Measurements from ENCODE around the gene PLIN1.
A peak's percentile ranks its signal among the peaks of the same experiment; 100 is the strongest.
"Not testable (repeated sequence)": the region's sequence is repeated elsewhere in the genome, so short reads cannot be mapped to it uniquely, and the experiment has no call there.

PLIN1 gene, protein sequence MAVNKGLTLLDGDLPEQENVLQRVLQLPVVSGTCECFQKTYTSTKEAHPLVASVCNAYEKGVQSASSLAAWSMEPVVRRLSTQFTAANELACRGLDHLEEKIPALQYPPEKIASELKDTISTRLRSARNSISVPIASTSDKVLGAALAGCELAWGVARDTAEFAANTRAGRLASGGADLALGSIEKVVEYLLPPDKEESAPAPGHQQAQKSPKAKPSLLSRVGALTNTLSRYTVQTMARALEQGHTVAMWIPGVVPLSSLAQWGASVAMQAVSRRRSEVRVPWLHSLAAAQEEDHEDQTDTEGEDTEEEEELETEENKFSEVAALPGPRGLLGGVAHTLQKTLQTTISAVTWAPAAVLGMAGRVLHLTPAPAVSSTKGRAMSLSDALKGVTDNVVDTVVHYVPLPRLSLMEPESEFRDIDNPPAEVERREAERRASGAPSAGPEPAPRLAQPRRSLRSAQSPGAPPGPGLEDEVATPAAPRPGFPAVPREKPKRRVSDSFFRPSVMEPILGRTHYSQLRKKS

DNA sequence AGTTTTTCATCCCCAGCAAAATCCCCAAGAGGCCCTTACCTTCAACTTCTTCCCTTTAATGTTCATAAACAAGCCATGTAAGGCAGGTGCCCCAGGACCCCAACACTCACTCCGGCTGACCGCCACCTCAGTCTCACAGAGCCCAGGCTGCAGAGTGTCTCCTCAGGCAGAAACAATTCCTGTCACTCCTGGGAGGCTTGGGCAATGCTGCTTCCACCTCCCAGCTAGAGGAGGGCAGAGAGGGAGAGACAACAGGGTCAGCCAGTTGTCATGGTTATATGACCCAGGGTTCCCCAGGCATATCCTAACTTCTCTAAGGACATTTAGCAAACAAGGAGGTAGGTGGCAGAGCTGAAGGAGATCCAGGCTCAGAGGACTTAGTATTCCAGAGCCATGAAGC lies at the start of gene PLIN1:
Gene PLIN1, minus strand, starts transcription at position 156 of the 400 bp plus-strand sequence. CDS start 1,878 bp downstream, outside the sequence.
- no peak for DNase-seq

DNA sequence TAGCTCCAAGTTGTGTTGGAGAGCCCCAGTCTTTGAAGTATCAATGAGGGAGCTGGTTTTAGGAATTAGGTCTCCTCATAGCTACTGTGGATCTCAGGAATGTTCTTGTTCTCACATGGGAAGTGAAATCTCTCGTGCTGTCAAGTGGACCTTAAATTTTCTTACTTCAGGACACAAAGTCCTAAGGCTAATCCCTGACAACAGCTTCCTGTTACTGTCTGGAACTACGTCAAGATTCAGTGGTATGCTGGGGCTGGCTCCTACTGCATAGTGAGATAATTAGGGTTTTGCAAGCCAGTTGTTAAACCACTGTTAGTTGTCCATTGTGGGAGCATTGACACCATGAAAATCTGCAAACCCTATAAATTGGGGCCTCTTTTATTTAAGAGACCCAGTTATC lies 49.1 kb upstream of the PLIN1 start:
- DNase-seq: peak; percentile 1

DNA sequence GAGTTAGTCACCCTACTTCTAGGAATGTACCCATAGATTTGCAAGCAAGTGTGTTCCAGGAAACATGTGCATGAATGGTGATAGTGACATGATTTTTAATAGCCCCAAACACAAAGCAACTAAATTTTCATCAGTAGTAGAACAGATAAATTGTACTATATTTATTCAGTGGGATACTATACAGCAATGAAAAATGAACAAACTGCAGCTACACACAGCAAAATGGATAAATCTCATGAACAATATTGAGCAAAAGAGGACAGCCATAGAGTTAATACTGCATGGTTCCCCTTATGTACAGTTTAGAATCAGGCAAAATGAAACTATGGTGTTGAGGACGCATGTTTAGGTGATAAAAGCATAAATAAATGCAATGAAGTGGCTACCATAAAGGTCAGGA lies 45.9 kb upstream of the PLIN1 start:
- no peak for DNase-seq

DNA sequence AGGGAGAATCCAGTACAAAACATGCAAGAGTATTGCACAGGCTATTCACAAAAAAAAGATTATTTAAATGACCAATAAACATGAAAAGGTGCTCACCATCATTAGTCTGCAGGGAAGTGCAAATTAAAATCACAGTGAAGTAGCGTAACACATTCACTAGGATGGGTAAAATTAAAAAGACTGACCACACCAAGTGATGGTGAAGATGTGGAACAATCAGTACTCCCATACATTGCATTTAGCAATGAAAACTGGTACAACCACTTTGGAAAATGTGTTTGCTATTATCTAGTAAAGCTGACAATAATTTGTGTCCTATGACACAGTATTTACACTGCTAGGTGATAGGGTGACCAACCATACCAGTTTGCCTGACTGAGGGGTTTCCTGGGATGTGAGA lies 45.5 kb upstream of the PLIN1 start:
- DNase-seq: no peak

DNA sequence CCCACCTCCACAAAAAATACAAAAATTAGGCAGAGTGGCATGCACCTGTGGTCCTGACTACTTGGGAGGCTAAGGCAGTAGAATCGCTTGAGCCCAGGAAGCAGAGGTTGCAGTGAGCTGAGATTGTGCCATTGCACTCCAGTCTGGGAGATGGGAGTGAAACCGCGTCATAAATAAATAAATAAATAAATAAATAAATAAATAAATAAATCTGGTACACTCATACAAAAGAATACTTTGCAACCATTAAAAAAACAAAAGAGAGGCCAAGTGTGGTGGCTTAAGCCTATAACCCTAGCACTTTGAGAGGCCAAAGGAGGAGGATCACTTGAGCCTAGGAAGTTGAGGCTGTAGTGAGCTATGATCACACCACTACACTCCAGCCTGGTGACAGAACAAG lies 43.9 kb upstream of the PLIN1 start:
- DNase-seq: no peak

DNA sequence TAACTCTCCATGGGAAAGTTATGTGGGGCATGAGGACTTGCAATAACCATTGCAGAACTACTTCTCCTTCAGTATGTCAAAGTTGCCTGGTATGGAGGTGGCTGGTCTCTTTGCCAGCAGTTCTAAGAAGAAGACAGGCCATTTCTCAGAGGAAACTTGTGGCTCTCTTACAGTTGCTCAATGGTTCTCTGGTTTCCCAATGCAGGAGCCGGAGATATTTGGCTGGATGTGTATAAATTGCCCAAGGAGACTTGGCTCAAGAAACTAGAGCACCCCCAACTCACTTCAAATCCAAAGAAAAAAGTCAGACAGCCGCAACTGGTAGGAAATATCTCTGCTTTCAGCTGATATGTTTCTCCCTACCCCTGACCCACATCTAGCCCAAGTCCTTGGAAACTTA lies 35.6 kb upstream of the PLIN1 start:
- no peak for DNase-seq

DNA sequence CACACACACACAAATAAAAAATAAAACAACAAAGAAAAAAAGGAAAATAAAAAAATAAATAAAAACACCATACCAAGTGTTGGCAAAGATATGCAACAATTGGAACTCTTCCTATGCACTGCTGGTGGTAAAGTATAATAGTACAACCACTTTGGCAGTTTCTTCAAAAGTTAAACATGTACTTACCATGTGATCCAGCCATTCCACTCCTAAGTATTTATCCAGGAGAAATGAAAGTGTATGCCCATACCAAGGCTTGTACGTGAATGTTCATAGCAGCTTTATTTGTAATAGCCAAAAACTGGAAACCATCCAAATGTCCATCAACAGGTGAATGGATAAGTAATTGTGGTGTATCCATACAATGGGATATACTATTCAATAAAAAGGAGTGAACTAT lies 28.4 kb upstream of the PLIN1 start:
- DNase-seq: no peak

DNA sequence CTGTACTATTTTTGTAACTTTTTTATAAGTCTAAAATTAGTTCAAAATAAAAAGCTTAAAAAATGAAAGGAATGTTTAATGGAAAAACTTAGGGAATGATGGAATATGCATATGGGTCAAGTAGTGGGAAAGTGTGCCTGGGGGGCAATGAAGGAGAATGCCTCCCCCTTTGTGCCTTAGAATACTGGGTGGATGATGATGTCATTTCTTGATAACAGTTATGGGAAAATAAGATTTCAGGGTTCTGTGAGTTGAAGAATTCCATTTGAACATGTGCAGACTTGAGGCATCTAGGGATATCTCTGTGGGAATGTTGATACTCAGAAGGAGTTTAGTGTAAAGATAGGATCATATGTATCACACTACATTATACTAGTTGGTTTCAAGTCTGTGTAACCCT lies 25.2 kb upstream of the PLIN1 start:
- DNase-seq: no peak

DNA sequence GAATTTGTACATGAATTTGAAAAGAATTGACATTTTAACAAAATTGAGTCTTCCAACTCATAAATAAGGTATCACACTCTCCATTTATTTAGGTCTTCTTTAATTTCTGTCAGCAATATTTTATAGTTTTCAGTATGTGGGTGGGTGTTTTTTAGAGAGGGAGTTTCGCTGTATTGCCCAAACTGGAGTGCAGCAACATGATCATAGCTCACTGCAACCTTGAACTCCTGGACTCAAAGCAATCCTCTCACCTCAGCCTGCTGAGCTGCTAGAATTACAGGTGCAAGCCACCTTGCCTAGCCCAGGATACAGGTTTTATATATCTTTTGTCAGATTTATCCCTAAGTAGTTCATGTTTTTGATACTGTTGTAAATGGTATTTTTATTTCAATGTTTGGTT lies 16.0 kb upstream of the PLIN1 start:
- DNase-seq: no peak

DNA sequence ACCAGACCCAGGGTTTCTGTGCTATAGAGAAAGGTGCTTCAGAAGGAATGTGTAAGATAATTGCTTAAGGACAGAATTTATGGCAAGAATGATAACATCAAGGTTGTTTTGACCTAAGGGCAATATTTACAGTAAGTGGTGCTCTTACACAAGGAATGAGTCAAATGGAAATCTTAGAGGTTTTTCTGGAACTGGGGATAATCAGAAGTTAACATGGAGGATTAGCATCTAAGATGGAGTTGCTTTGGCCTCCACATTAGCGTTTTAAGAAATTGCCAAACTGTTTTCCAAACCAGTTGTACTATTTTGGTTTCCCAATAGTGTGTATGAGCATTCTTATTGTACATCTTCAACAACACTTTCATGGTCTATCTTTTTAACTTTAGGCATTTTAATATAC lies 14.5 kb upstream of the PLIN1 start:
- no peak for DNase-seq

DNA sequence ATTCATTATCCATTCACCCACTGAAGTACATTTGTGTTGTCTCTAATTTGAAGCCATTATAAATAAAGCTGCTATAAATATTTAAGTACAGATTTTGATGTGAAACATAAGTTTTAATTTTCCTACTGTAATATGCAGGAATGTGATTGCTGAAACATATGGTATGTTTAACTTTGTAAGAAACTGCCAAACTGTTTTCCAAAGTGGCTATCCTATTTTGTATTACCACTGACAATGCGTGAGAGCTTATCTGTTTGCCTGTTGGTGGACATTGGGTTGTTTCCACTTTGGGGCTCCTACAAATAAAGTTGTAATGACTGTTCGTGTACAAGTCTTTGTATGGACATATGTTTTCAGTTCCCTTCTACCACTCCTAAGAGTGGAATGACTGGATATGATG lies 13.9 kb upstream of the PLIN1 start:
- no peak for DNase-seq

DNA sequence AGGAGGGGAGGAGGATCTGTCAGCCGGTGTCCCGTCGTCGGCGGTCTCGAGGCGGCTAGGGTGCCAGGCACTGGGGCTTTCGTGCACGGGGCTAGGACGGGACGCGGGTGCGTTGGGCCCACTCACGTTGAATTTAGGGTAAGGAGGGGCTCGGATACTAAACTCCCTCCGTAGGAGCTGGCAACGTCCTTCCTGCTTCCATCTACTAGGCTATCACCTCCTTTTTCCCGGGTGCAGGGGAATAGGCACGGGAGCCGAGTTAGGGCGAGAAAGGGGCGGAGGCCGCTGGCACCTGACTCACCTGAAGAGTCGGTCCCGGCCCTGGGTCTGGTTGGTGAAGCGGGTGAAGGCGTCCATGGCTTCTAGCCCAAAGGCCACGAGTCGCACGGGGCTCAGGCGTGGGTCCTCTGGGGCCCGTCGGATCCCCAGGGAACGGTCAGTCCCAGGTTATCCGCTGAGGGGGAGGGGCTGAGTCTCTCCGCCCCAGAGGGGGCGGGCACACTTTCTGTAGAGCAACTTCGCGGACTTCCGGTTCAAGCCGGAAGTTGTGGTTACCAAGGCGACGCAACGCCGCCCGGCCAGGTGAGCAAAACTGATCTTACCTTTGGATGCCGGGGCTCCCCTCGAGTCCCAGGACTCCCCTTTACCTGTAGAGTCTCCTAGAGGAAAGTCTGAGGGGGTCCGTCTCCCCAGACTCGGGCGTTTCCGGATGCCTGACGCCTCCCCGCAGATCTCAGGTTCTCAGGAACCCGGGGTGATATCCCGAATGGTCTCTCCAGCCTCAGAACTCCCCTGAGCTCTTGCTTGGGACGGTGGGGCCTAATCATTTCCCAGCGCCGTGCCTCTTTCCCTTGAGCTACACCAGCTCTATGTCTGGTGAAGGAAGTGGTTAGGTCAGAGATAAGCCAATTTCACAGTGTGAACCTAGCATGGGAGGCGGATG lies 11.4 kb upstream of the PLIN1 start, which contains the start of the genes PEX11A and WDR93:
Gene PEX11A, minus strand, starts transcription at position 479 of the 943 bp plus-strand sequence. Its CDS starts 122 bp downstream, at position 357.
Gene WDR93, plus strand, starts transcription at position 536 of the 943 bp plus-strand sequence. CDS start 10,936 bp downstream, outside the sequence.
- DNase-seq: peak; percentile 67

DNA sequence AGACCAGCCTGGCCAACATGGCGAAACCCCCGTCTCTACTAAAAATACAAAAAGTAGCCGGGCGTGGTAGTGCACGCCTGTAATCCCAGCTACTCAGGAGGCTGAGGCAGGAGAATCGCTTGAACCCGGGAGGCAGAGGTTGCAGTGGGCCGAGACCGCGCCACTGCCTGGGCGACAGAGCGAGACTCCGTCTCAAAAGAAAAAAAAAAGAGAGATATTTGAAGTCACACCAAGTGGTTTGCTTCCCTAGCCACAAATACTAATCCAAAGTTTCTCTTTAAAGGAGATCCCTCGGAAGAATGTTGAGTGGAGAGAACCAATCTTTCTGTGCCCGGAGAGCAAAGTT lies 10.7 kb upstream of the PLIN1 start:
- not testable (repeated sequence) for DNase-seq

DNA sequence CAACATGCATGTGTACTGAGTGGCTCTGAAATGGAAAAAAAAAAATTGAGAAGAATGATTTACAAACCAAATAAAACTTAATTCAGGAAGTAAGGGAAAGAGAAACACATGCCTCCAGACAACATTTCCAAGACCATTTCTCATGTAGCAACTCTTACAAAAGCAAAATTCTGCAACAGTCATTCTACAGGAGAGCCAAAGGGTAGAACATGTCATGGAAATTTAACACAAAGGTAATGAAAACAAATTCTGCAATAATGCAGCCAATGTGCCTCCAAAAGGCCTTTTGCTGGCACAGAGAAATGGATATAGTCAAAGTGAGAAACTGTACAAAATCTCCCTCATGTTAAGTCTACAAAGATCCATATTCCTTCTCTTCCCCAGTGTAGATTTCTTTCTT lies 7.4 kb upstream of the PLIN1 start:
- DNase-seq: no peak

DNA sequence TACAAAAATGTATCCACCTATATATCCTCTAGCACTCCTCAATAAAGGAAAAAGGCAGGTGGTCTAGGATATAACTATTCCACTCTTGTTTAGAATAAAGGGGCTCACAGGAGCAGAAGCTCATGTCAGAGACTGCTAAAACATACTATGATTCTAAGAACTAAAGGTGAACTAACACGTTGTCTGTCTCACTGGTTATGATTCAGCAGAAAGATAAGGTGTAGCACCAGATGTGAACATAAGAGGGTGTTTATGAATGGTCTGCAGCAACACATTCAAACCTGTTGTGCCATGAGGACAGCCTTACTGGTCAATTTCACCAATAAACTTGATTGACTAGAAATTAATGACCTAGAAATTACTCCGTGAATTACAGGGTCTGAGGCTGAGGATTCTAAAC lies 6.8 kb upstream of the PLIN1 start:
- DNase-seq: no peak

DNA sequence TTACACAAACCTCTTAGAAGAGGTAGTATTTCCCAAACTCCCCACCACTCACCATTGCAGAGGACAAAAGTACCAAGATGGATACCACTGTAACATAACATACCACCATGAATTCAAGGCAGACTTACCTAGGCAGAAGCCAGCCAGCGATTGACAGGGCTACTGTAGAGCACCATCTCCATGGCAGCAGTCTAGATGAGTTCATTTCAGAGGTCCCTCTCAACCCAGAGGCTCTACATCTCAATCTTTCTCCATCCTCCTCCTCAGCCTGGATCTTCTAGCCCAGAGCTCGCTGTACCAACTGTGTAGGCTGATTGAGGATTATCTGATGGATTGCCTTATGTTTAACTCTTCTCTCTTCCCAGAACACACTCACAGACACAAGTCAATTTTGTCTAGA lies 2.0 kb upstream of the PLIN1 start:
- DNase-seq: no peak

DNA sequence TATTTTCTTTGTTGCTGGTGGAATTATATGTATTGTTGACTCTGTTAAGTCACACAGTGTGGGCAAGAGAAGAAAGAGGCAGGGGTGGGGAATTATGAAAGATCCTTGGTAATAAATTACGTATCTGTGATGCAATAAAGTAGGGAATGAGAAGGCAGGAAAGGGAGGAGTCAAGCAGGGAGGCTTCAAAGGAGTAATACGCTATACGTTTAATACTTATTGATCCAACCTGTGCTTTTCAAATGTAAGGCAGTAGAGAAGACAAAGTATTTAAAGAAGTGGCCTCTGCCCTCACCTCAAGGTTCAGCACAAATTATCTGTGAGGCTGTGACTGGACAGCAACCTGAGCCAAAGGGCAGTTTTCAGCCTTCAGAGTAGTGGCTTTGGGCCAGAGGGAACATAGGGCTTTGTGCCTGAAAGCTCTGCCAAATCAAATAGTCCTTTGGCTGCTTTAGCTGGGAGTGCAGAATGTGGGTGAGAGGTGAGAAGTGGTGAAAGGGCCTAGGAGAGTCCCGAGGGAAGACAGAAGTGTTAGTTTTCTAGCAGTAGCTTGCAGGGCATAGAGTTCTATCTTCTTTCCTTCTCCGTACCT lies 1.2 kb upstream of the PLIN1 start:
- no peak for DNase-seq

DNA sequence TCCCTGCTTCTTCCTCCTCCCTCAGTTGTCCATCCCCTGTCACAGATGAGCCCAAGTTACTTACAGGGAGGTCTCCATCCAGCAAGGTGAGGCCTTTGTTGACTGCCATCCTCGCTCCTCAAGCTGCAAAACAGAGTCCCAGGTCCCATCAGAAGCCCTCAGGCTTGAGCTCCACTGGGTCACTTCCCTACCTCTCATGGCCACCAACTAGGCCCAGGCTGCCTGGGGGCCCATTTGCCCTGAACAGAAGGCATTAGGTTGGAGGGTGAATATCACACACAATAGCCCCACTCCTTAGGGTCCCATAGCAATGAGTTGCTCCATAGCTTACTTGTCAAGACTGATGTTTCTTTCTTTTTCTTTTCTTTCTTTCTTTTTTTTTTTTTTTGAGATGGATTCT lies 1.8 kb downstream of the PLIN1 start:
- no peak for DNase-seq

DNA sequence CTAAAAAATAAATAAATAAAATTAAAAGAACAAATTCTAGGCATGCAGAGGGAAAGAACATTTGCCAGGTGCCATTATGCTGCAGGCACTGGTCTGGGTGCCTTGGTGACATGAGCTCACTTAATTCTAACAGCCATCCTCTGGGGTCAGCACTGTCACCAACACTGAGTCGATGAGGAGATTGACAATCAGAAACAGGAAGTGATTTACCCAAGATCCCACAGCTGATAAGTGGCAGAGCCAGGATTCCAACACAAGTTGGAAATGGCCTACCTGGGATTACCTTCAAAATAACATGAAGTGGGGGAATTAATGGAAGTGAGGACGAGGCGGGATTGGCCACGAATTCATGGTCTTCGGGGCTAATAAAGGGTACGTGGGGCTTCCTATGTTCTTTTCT lies 3.6 kb downstream of the PLIN1 start:
- no peak for DNase-seq

DNA sequence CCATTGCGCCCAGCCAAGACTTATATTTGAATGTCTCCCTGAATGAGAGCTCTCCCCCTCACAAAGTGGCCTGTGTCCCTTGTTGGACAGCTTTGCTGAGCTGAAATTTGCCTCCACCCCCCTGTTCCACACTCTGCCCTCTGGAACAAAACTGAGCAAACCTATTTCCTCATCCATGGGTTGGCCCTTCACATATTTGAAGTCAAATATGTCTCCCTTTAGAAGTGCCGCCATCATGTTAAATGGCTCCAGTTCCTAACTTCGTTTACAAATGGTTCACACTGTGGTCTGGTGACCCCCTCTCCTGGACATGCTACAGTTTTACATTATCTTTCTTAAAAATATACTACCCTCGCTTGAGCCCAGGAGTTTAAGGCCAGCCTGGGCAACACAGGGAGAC lies 4.6 kb downstream of the PLIN1 start:
- DNase-seq: no peak

DNA sequence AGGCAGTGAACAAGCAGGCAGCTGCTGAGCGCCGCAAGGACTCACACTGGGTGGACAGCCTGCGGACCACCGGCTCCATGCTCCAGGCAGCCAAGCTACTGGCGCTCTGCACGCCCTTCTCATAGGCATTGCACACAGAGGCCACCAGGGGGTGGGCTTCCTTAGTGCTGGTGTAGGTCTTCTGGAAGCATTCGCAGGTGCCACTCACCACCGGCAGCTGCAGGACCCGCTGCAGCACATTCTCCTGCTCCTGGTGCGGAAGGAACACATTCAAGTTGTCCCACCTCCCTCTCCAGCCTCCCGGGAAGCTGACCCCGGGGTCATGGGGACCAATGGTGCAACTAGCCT lies 6.0 kb downstream of the PLIN1 start:
- DNase-seq: no peak

DNA sequence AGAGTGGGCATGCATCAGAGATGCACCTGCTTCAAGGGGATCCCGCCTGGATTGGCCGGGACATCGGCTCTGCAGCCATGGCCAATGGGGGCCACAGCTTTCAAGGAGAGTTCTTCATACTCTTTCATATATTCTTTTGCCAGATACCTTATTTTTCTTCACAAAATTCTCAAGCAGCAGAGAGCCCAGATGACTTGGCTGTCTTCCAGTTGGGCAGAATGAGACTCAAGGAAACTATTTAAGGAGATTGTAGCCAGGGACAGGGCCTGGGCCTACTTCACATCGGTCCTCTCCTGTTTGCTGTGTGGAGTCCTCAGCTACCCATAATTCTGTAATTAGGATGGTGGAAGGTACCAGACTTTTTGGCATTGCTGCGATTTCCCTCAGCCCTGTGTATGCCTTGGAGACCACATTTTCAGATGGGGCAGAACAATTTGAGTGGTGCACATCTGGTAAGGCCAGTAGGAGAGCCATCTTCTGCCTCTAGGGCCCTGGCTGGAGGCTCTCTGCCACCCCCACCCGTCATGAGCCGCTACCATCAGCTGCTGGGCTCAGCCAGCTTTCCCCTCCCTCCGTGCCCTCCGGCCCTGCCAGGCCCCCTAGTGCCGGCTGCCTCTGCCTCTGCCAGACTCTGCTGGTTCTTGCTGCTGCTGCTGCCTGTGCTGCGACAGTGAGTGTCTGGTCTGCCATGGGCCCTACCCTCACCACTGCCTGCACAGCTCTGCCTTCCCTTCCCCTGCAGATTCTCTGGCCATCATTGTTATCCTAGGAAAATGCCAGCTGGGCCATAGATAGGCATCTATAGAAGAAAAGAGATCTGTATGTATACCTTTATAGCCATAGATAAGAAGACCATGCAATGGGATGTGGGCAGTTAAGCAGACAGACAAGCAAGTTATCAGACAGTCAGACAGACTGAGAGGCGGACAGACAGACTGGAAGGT lies 6.7 kb downstream of the PLIN1 start:
- no peak for DNase-seq

Measured in NCI-H2227 treated with DMSO at 0.1 percent for 48 hours (cell line).